ENCODE data around the gene ERC2.

DNA sequence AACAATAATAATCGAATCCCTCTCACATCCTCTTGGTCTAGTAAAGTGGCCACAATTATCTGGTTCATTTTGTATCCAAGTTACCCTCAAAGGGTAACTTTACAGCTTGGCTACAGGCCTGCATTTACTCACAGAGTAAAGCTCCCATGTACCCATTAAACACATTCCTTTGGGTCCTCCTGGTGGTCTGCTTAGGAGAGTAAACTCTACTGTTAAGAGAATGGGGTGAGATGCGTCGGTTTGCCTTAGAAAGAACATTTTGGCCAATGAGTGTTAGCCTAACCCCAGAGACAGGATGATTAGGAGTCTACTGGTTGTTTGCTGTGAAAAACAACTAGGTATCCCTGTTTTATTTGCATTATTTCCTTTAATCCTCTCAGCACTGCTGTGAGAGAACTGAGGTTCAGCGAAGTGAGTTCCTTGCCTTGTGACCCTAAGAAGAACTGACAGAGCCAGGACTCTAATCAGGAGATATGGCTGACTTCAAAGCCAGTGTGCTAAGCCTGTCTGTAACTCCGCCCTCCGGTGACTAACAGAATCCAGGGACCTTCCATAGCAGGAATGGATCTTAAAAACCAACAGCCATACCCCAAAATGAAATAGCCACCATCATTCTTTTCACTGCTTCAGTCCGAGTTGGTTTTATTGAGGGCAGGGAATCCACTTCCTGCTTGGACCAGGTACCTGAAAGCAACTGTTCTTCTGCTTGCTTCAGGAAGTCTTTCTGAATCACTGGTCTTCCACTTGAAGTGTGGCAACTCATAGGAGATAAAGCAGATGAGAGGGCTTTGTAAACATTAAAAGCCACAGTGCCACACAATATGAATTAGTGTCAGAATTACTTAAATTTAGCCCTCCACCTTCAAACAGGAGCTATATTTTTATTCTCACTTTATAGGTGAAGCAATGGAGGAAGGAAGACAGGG lies 663.8 kb downstream of the ERC2 start:
- TF ChIP-seq EZH2 (IDR thresholded peaks at IDR 0.05; ENCODE audit: low read length, unreplicated experiment) (no peak), CTCF (conservative IDR thresholded peaks at IDR 0.05; ENCODE audit: low read depth, low read length) (no peak), EZH2phosphoT487 (IDR thresholded peaks at IDR 0.05; ENCODE audit: borderline replicate concordance, low read length) (no peak)

Measured in PC-3 (cell line).